Measurements from ENCODE around the gene HDAC4. TPM values are rescaled to one million over a fixed set of nuclear protein-coding genes. Genes with fewer than 3 reads are reported as not detected.

The HDAC4 gene
- total and polyA plus RNA-seq, 2 experiments from 2014 or later = 8.1 to 41.8 TPM

GRCh38 chr2:239224955-239225354 is 175.9 kb downstream of the HDAC4 start:
- TF ChIP-seq ZNF114 (CRISPR knock-in tag; IDR thresholded peaks at IDR 0.05) = no peak
- no peak for TF ChIP-seq STAT1 (IDR thresholded peaks at IDR 0.05; ENCODE audit: unreplicated experiment)
- TF ChIP-seq, protein P1, sequence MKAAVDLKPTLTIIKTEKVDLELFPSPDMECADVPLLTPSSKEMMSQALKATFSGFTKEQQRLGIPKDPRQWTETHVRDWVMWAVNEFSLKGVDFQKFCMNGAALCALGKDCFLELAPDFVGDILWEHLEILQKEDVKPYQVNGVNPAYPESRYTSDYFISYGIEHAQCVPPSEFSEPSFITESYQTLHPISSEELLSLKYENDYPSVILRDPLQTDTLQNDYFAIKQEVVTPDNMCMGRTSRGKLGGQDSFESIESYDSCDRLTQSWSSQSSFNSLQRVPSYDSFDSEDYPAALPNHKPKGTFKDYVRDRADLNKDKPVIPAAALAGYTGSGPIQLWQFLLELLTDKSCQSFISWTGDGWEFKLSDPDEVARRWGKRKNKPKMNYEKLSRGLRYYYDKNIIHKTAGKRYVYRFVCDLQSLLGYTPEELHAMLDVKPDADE (IDR thresholded peaks at IDR 0.05) = no peak
- no peak for TF ChIP-seq JUNB (IDR thresholded peaks at IDR 0.05; ENCODE audit: unreplicated experiment)
- no peak for TF ChIP-seq POLR2AphosphoS5 (IDR thresholded peaks at IDR 0.05; ENCODE audit: low read depth)
- no peak for TF ChIP-seq CREB1 (CRISPR knock-in tag; IDR thresholded peaks at IDR 0.05; ENCODE audit: low read depth)
- TF ChIP-seq NANOG (IDR thresholded peaks at IDR 0.05; ENCODE audit: borderline replicate concordance) = no peak
- no peak for TF ChIP-seq REST (IDR thresholded peaks at IDR 0.05; ENCODE audit: unreplicated experiment)
- TF ChIP-seq ZNF331 (CRISPR knock-in tag; IDR thresholded peaks at IDR 0.05; ENCODE audit: low read depth) = no peak
- no peak for TF ChIP-seq EZH2phosphoT487 (IDR thresholded peaks at IDR 0.05; ENCODE audit: unreplicated experiment)
- no peak for TF ChIP-seq EZH2 (IDR thresholded peaks at IDR 0.05; ENCODE audit: low read depth, unreplicated experiment)
- TF ChIP-seq, protein P2, sequence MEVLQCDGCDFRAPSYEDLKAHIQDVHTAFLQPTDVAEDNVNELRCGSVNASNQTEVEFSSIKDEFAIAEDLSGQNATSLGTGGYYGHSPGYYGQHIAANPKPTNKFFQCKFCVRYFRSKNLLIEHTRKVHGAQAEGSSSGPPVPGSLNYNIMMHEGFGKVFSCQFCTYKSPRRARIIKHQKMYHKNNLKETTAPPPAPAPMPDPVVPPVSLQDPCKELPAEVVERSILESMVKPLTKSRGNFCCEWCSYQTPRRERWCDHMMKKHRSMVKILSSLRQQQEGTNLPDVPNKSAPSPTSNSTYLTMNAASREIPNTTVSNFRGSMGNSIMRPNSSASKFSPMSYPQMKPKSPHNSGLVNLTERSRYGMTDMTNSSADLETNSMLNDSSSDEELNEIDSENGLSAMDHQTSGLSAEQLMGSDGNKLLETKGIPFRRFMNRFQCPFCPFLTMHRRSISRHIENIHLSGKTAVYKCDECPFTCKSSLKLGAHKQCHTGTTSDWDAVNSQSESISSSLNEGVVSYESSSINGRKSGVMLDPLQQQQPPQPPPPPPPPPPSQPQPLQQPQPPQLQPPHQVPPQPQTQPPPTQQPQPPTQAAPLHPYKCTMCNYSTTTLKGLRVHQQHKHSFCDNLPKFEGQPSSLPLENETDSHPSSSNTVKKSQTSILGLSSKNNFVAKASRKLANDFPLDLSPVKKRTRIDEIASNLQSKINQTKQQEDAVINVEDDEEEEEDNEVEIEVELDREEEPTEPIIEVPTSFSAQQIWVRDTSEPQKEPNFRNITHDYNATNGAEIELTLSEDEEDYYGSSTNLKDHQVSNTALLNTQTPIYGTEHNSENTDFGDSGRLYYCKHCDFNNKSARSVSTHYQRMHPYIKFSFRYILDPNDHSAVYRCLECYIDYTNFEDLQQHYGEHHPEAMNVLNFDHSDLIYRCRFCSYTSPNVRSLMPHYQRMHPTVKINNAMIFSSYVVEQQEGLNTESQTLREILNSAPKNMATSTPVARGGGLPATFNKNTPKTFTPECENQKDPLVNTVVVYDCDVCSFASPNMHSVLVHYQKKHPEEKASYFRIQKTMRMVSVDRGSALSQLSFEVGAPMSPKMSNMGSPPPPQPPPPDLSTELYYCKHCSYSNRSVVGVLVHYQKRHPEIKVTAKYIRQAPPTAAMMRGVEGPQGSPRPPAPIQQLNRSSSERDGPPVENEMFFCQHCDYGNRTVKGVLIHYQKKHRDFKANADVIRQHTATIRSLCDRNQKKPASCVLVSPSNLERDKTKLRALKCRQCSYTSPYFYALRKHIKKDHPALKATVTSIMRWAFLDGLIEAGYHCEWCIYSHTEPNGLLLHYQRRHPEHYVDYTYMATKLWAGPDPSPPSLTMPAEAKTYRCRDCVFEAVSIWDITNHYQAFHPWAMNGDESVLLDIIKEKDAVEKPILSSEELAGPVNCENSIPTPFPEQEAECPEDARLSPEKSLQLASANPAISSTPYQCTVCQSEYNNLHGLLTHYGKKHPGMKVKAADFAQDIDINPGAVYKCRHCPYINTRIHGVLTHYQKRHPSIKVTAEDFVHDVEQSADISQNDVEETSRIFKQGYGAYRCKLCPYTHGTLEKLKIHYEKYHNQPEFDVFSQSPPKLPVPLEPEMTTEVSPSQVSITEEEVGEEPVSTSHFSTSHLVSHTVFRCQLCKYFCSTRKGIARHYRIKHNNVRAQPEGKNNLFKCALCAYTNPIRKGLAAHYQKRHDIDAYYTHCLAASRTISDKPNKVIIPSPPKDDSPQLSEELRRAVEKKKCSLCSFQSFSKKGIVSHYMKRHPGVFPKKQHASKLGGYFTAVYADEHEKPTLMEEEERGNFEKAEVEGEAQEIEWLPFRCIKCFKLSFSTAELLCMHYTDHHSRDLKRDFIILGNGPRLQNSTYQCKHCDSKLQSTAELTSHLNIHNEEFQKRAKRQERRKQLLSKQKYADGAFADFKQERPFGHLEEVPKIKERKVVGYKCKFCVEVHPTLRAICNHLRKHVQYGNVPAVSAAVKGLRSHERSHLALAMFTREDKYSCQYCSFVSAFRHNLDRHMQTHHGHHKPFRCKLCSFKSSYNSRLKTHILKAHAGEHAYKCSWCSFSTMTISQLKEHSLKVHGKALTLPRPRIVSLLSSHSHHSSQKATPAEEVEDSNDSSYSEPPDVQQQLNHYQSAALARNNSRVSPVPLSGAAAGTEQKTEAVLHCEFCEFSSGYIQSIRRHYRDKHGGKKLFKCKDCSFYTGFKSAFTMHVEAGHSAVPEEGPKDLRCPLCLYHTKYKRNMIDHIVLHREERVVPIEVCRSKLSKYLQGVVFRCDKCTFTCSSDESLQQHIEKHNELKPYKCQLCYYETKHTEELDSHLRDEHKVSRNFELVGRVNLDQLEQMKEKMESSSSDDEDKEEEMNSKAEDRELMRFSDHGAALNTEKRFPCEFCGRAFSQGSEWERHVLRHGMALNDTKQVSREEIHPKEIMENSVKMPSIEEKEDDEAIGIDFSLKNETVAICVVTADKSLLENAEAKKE (CRISPR knock-in tag; IDR thresholded peaks at IDR 0.05) = no peak
- Histone ChIP-seq H3K27me3 (ENCODE audit: insufficient read depth) (no peaks in the 10 kb centered on the region), H3K4me3 (no peak overlapping the region), H4K20me1 (replicated peaks; ENCODE audit: insufficient read depth) (peaks cover 29% of the 10 kb centered on the region), H3K36me3 (ENCODE audit: insufficient read depth) (no peaks in the 10 kb centered on the region), H3K27ac (ENCODE audit: low read depth) (no peak overlapping the region), H3K9me2 (ENCODE audit: insufficient read depth) (no peaks in the 10 kb centered on the region), H3K4me1 (ENCODE audit: insufficient read depth) (peaks cover 28% of the 10 kb centered on the region), H3K79me2 (replicated peaks; ENCODE audit: insufficient read depth) (peaks cover 98% of the 10 kb centered on the region), H3K4me2 (peak overlapping the region; percentile 66), H2AFZ (no peak overlapping the region), H3F3A (replicated peaks; ENCODE audit: low read depth) (no peaks in the 10 kb centered on the region)
- Mint-ChIP-seq H3K36me3 (ENCODE audit: low read depth) (no peaks in the 10 kb centered on the region; the same call in 2 of the 3 replicates), H3K27ac (no peak overlapping the region), H3K4me1 (peaks cover 74% of the 10 kb centered on the region), H3K4me3 (no peak overlapping the region), H3K27me3 (ENCODE audit: insufficient read depth, low read depth, poor library complexity) (peaks cover 12% of the 10 kb centered on the region), H3K9me3 (no peaks in the 10 kb centered on the region)
- DNase-seq (ENCODE audit: low spot score) (no peak), ATAC-seq (no peak)

Measured in GM23338 (cell line).